ENCODE data around the gene DNAH17. TPM values are rescaled to one million over a fixed set of nuclear protein-coding genes. Genes with fewer than 3 reads are reported as not detected.

Gene DNAH17
- total and polyA plus RNA-seq, 2 of the 13 experiments (the other 11 are each of a cell fraction or from before 2014, with no cell fraction given), result 0.86 to 1.6 TPM

- DNase-seq (ENCODE audit: low spot score) (no peak), FAIRE-seq (no peak), ATAC-seq (no peak)
- Histone ChIP-seq H3K27me3 (ENCODE audit: control insufficient read depth in 1 of 2, insufficient read depth in 2 of 2, low read length in 2 of 2) (no peaks in the 10 kb centered on the region; a peak in 1 of 5 replicates), H3K4me3 (replicated peaks in 1 of 3; ENCODE audit: insufficient read depth in 1 of 3, low read depth in 2 of 3, low read length in 3 of 3) (no peak overlapping the region), H2AFZ (ENCODE audit: low read length) (no peak overlapping the region), H3K36me3 (replicated peaks in 1 of 2; ENCODE audit: control insufficient read depth in 1 of 2, insufficient read depth in 2 of 2, low read length in 2 of 2) (no peaks in the 10 kb centered on the region), H3K79me2 (ENCODE audit: insufficient read depth, low read length) (no peaks in the 10 kb centered on the region), H3K27ac (ENCODE audit: extremely low read length, insufficient read depth, low read length) (no peak overlapping the region), H4K20me1 (ENCODE audit: insufficient read depth, low read length) (no peaks in the 10 kb centered on the region), H3K9me3 (ENCODE audit: low read length) (no peaks in the 10 kb centered on the region), H3K9ac (ENCODE audit: insufficient read depth, low read depth, low read length) (no peak overlapping the region), H3K4me2 (ENCODE audit: low read depth, low read length) (no peak overlapping the region), H3K4me1 (ENCODE audit: insufficient read depth, low read length) (peaks cover 28% of the 10 kb centered on the region)
- ChIA-PET CTCF (ENCODE audit: low intra/inter-chr PET ratio, low total read pairs) (no interaction called here), POLR2A (no interaction called here)
- no TSS peak for BruUV-seq (replicated peaks)
- intact Hi-C loops (cut with micrococcal nuclease; ENCODE audit: unreplicated experiment), result no loop called here
- WGBS (ENCODE audit: low lambda C conversion rate), result 69% methylated on average over 16 of the region's 23 CpGs
- in situ Hi-C loops (cut with HindIII; ENCODE audit: extremely low pct_ligation_motif_present, low pct_unique_long_range_greater_than_20kb), result no loop called here
- TF ChIP-seq ZNF546 (CRISPR knock-in tag; conservative IDR thresholded peaks at IDR 0.05) (no peak), STAT6 (CRISPR knock-in tag; IDR thresholded peaks at IDR 0.05; ENCODE audit: borderline replicate concordance) (no peak), ZNF776 (CRISPR knock-in tag; IDR thresholded peaks at IDR 0.05) (no peak), PRDM15 (CRISPR knock-in tag; IDR thresholded peaks at IDR 0.05) (no peak), GMEB2 (CRISPR knock-in tag; IDR thresholded peaks at IDR 0.05; ENCODE audit: low read depth) (no peak), CBX1 (IDR thresholded peaks at IDR 0.05; ENCODE audit: low read depth) (no peak), ATRX (CRISPR knock-in tag; IDR thresholded peaks at IDR 0.05; ENCODE audit: borderline replicate concordance) (no peak), TOE1 (CRISPR knock-in tag; IDR thresholded peaks at IDR 0.05) (no peak), KLF12 (CRISPR knock-in tag; IDR thresholded peaks at IDR 0.05; ENCODE audit: borderline replicate concordance) (no peak)
Measured at GRCh38 chr17:78524870-78525510, 52.2 kb downstream of the DNAH17 start.

Data from HepG2 (cell line).